DOHH2 (cell line): ENCODE data around the gene LEMD1.
A peak's percentile ranks its signal among the peaks of the same experiment; 100 is the strongest.

Source experiments
- H3F3A ChIP-seq: fragments of 200-600 bp; sonication (generic), shearing (Covaris generic); 2 replicates; pipeline ENCODE4 v1.6.0; 2016; ENCODE audit warnings: antibody characterized with exemption, mild to moderate bottlenecking; ENCODE audit not compliant: control insufficient read depth, insufficient read depth
- H3K27ac ChIP-seq: fragments of 200-600 bp; sonication (generic); 2 replicates; pipeline ENCODE4 v1.5.1; 2014; ENCODE audit warnings: low read depth, mild to moderate bottlenecking, low read length, moderate library complexity
- H3K27me3 ChIP-seq: fragments of 200-600 bp; sonication (generic); 2 replicates; pipeline ENCODE4 v1.6.1; 2014; ENCODE audit warnings: mild to moderate bottlenecking, low read length, mixed read lengths; ENCODE audit not compliant: control insufficient read depth
- H3K36me3 ChIP-seq: fragments of 200-600 bp; sonication (generic); 2 replicates; pipeline ENCODE4 v1.6.1; 2014; ENCODE audit warnings: mild to moderate bottlenecking, low read length, moderate library complexity, mixed read lengths; ENCODE audit not compliant: control insufficient read depth
- H3K4me1 ChIP-seq: fragments of 200-600 bp; sonication (generic); 2 replicates; pipeline ENCODE4 v1.6.1; 2014; ENCODE audit warnings: mild to moderate bottlenecking, low read length, mixed read lengths; ENCODE audit not compliant: control insufficient read depth
- H3K4me2 ChIP-seq: fragments of 200-600 bp; sonication (generic); 2 replicates; pipeline ENCODE4 v1.6.0; 2014; ENCODE audit warnings: mild to moderate bottlenecking, low read length, moderate library complexity
- H3K4me3 ChIP-seq: fragments of 200-600 bp; sonication (generic); 2 replicates; pipeline ENCODE4 v1.5.1; 2014; ENCODE audit warnings: mild to moderate bottlenecking, low read length, mixed read lengths
- H3K79me2 ChIP-seq: fragments of 200-600 bp; sonication (generic); 2 replicates; pipeline ENCODE4 v1.6.1; 2014; ENCODE audit warnings: mild to moderate bottlenecking, low read length, mixed read lengths; ENCODE audit not compliant: control insufficient read depth
- H3K9me2 ChIP-seq: fragments of 200-600 bp; sonication (generic); replicated peaks from 2 replicates; pipeline ENCODE4 v1.6.1; 2014; ENCODE audit warnings: mild to moderate bottlenecking, low read length, mixed read lengths; ENCODE audit not compliant: control insufficient read depth
- H3K9me3 ChIP-seq: fragments of 200-600 bp; sonication (generic); 2 replicates; pipeline ENCODE4 v1.6.1; 2014; ENCODE audit warnings: antibody characterized with exemption, low read length, mixed read lengths; ENCODE audit not compliant: control insufficient read depth, insufficient read depth
- H4K20me1 ChIP-seq: fragments of 200-600 bp; sonication (generic); 2 replicates; pipeline ENCODE4 v1.6.0; 2014; ENCODE audit warnings: low read depth, mild to moderate bottlenecking, antibody characterized with exemption, low read length, moderate library complexity; ENCODE audit not compliant: control insufficient read depth, insufficient read depth
- EZH2phosphoT487 ChIP-seq: fragments of 200-600 bp; sonication (generic); IDR thresholded peaks from 2 replicates; pipeline ENCODE4 v1.6.1; 2017; ENCODE audit warnings: borderline replicate concordance, mild to moderate bottlenecking, antibody characterized with exemption, low read length, moderate library complexity, mixed read lengths
- TF ChIP-seq, protein P1 (sequence below): fragments of 200-600 bp; sonication (generic); IDR thresholded peaks from one replicate; pipeline ENCODE4 v1.5.1; 2014; ENCODE audit warnings: antibody characterized with exemption, mild to moderate bottlenecking, low read depth, low read length; ENCODE audit not compliant: poor library complexity, severe bottlenecking

The LEMD1 gene

GRCh38 chr1:205432116-205432515 is 10.3 kb upstream of the LEMD1 start:
- Histone ChIP-seq H3F3A (no peaks in the 10 kb centered on the region; the same call in 1 of the 2 replicates), H3K79me2 (no peaks in the 10 kb centered on the region), H3K4me1 (peaks cover 44% of the 10 kb centered on the region), H3K27me3 (no peaks in the 10 kb centered on the region), H3K4me3 (no peak overlapping the region), H3K4me2 (no peak overlapping the region), H3K36me3 (no peaks in the 10 kb centered on the region), H3K9me2 (no peaks in the 10 kb centered on the region), H4K20me1 (no peaks in the 10 kb centered on the region), H3K9me3 (no peaks in the 10 kb centered on the region), H3K27ac (no peak overlapping the region)
- TF ChIP-seq EZH2phosphoT487, result no peak

DNA sequence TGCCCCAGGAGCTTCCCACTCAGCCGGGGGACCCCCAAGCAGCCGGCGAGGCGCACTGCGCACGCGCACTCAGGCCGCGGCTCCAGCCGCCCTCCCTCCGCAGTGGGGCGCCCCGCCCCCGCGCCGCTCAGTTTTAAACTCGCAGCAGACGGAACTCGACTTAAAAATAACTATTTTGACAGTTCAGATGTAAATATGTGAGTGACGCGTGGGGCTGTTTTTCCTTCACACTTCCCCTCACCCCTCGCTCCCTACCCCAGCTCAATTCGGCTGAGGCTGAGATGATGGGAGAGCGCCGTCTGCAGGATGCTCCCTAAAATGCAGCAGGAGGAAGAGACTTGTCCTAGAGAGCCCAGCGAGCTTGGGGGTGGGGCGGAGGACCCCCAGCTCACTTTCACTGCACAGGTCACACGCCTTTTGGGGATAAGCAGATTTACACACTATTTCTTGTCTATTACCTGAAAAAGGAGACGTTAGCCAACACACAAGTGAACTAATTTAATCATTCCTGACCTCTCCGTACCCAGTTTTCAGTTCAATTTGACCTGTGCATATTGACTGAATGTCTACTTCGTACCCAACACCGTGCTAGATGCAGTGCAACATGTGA is 8.9 kb upstream of the LEMD1 start:
- peak overlapping the region; percentile 73 for H3K4me3 ChIP-seq
- no peaks in the 10 kb centered on the region for H4K20me1 ChIP-seq
- TF ChIP-seq, protein P1, sequence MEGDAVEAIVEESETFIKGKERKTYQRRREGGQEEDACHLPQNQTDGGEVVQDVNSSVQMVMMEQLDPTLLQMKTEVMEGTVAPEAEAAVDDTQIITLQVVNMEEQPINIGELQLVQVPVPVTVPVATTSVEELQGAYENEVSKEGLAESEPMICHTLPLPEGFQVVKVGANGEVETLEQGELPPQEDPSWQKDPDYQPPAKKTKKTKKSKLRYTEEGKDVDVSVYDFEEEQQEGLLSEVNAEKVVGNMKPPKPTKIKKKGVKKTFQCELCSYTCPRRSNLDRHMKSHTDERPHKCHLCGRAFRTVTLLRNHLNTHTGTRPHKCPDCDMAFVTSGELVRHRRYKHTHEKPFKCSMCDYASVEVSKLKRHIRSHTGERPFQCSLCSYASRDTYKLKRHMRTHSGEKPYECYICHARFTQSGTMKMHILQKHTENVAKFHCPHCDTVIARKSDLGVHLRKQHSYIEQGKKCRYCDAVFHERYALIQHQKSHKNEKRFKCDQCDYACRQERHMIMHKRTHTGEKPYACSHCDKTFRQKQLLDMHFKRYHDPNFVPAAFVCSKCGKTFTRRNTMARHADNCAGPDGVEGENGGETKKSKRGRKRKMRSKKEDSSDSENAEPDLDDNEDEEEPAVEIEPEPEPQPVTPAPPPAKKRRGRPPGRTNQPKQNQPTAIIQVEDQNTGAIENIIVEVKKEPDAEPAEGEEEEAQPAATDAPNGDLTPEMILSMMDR, result peak; percentile 95
- no peak for TF ChIP-seq EZH2phosphoT487
- peaks cover 37% of the 10 kb centered on the region for H3K4me1 ChIP-seq
- peak overlapping the region; percentile 48 for H3K27ac ChIP-seq
- no peaks in the 10 kb centered on the region for H3K9me2 ChIP-seq
- no peaks in the 10 kb centered on the region for H3K9me3 ChIP-seq
- H3K4me2 ChIP-seq, result peak overlapping the region; percentile 92
- no peaks in the 10 kb centered on the region for H3K36me3 ChIP-seq
- H3K27me3 ChIP-seq, result no peaks in the 10 kb centered on the region
- H3F3A ChIP-seq, result no peaks in the 10 kb centered on the region; the same call in 1 of the 2 replicates
- H3K79me2 ChIP-seq, result no peaks in the 10 kb centered on the region

GRCh38 chr1:205429762-205430695 is 8.2 kb upstream of the LEMD1 start:
- no peaks in the 10 kb centered on the region; the same call in 1 of the 2 replicates for H3F3A ChIP-seq
- H3K27ac ChIP-seq, result peak overlapping the region; percentile 39; the same call in 1 of the 2 replicates
- no peaks in the 10 kb centered on the region for H3K27me3 ChIP-seq
- peaks cover 30% of the 10 kb centered on the region for H3K4me1 ChIP-seq
- H3K36me3 ChIP-seq, result no peaks in the 10 kb centered on the region
- peak overlapping the region; percentile 73 for H3K4me3 ChIP-seq
- no peaks in the 10 kb centered on the region for H3K79me2 ChIP-seq
- no peaks in the 10 kb centered on the region for H4K20me1 ChIP-seq
- no peaks in the 10 kb centered on the region for H3K9me2 ChIP-seq
- H3K4me2 ChIP-seq, result peak overlapping the region; percentile 92
- TF ChIP-seq EZH2phosphoT487, result no peak
- TF ChIP-seq, protein P1, result no peak
- H3K9me3 ChIP-seq, result no peaks in the 10 kb centered on the region
